Activated CD4-positive, CD25-positive, alpha-beta regulatory T cell treated with anti-CD3 and anti-CD28 coated beads, Interleukin-2, amount 50 U/mL, for 16 hours (primary cell): ENCODE measurements around the gene NACAD.

ENCODE experiments used
- DNase-seq: peaks from one replicate; pipeline ENCODE4 v3.0.0-alpha.2; 2020; ENCODE audit warnings: low read depth, low spot score

The NACAD gene

DNA sequence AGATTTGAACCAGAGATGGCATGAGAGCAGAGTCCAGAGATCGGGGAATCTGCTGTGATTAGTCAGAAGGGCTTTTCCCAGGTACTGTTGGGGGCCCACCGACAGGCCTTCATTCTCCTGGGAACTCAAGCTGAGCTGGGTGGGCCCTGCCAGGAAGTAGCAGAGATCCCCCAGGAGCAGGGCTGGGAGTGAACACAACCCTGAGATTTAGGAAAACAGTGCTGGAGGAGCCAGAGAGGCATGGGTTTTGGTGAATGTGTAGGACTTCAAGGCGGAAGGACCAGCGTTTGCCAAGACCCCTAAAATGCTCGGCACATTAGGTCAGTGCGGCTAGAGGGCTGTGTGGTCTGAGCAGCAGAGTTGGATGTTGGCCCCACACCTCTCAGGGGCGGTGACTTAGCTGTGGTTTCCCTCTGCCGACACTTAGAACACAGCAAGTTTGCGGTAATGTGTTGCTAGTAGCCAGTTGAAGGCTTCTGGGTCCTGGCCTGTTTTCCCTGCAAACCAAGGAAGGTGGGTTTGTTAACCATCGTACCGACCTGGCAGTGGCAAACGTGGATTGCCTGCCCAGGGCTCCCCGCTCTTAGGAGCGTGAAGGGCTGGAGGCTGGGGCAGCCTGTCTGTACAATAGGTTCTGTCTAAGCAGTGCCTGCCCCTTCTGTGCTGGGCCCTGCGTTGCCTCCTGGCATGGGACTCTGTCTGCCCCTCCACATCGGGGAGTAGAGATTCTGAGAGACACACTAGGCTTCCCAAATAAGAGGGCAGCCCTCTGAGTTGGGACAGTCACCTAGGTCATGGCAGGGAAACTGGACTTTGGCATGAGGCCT, 14.0 kb downstream of the NACAD start:
- no peak for DNase-seq

DNA sequence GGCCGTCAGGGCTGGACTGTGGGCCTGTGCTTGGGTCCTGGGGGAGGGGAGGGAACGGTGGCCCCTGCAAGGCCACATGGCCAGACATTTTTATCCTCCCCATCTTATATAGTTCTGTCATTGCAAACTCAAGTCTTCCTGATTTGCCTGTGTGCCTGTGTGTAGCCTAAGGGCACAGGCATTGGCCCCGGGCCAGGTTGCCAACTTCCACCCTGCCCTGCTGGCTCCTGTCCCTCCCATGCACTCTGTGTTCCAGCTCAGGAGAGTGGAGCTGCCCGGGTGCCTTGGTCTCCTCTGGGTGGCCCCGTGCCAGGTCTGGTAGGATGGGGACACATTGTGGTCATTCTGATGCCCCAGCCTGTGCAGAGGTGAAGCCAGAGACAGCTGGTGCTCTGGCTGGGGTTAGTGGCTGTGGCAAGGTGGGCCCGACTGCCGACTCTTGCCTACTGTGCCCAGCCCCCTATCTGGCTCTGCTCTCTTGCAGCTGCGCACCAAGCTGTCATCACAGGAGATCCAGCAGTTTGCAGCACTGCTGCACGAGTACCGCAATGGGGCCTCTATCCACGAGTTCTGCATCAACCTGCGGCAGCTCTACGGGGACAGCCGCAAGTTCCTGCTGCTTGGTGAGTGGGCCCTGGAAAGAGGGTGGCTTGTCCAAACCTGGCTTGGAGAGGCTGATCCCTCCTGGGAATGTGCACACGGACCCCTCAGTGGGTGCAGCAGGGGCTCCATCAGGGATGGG, 14.8 kb downstream of the NACAD start:
- no peak for DNase-seq

DNA sequence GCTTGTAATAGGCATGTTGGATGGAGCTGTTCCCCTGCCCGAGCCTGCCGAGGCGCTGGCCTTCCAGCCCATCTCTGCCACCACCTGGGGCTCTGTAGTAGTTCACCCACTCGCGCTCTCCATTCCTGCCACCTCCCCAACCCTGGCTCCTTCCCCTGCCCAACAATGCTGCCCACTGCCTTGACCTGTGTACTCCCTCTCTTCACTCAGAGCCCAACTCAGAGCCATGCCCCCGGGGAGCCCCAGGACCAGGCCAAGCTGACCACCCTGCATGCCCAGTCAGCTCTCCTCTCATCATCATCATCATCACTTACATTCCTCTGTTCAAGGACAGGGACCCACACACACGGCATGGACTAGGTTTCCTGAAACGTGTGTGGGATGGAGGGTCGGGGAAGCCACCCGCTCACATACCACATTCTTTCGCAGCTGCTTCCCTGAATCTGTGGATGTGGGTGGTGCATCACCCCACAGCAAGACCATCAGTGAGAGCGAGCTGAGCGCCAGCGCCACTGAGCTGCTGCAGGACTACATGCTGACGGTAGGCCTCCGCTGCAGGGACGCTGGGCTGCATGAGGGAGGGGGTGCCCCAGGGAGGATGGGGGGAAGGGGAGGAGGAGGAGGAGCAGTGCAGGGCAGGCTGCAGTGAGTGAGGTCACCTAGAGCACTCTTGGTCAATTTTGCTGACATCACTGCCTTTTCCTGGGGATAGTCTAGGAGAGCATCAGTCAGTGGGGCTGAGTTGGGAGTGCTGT, 15.6 kb downstream of the NACAD start:
- no peak for DNase-seq

DNA sequence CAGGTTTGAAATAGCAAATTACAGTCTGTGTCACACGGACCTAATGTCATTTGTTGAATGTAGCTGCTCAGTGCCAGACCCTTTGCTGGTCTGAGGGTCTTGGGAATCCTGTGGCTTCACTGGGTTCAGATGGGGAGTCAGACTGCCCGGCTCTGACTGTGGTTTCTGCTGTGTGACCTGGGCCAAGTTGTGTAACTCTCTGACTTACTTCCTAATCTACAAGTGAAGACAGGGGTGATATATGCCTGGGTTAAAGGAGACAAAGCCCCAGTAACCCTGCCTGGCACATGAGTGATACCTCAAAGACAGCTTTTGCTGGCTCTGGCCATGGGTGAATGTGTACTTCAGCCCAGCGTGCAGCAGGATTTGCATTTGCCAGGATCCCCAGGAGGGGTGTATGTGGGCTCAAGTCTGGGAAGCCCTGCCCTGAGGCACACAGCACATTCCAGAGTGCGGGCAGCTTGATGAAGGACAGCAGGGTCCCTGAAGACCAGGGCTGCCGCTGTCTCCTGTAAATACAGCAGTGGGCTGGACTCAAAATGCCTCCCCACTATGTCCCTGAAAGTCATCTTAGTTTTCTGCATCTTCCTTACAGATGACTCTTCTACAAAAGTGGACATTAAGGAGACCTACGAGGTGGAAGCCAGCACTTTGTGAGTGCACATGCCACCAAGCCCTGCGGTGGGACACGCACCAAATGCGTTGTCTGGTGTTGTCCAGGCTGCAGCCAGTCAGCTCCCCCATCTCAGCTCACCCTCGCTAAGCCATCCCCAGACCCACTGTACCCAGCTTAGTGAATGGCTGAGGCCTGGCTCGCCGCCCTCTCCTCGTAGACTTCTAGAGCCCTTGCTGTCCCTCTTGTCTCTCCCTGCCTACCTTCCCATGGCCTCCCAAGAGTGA, 16.4 kb downstream of the NACAD start:
- DNase-seq: no peak

DNA sequence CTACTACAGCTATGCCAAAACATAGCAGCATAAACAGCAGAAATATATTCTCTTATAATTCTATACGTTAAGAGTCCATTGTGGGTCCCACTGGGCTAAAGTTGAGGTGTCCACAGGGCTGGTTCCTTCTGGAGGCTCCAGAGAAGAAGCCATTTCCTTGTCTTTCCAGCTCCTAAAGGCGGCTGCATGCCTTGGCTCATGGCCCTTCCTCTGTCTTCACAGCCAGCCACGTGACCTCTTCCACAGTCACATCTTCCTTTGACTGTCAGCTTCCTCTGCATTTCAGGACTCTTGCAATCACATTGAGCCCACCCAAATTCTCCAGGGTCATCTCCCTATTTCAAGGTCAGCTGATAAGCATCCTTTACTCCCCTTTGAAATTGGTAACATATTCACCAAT, 17.2 kb downstream of the NACAD start:
- no peak for DNase-seq

DNA sequence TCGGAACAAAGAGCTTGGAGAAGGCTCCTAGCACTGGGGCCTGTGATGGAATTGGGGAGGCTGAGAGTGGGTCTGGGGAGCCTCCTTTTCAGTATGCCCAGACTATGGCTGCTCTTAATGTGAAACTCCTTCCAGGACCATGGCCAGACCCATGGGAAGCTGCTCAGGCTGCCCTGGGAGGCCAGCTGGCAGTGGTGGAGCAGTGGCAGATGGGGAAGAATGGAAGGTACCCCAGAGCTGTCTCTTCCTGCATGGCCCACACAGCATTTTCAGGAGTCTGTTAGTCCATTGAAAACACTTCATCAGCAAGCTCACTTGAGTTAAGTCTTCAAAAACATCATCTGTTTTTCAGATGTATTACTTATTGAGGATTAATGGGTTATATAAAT, 18.5 kb downstream of the NACAD start:
- no peak for DNase-seq

DNA sequence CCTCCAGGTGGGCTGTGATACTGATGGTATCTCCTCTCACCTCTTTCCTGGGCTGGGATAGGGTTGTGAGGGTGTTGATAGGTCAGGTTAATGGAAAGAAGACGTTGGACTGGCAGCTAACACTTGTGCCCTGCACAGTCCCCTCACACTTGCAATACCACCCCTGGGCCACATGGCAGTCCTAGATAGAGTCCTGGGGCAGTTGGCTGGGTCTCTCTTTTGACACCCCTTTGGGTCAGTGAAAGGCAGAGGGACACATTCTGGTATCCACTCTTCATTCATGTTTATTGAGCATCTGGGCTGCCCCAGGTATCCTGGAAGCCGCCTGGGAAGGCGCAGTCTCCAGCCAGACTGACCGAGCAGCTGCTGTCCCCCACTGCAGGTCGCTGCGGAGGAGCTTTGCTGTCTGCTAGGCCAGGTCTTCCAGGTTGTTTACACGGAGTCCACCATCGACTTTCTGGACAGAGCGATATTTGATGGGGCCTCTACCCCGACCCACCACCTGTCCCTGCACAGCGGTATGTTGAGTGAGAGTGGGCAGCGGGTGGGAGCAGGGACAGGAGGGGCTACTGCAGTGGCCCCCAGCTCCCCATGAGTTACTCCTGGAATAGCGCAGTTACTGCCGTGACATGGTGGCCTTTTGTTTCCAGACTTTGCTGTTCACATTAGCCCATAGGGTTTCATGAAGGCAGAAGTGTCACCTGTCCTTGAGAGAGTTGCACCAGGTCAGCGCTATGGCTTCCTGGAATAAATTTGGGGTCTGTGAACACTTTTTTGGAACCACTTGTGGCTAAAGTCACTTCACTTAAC, 19.1 kb downstream of the NACAD start:
- DNase-seq: no peak

DNA sequence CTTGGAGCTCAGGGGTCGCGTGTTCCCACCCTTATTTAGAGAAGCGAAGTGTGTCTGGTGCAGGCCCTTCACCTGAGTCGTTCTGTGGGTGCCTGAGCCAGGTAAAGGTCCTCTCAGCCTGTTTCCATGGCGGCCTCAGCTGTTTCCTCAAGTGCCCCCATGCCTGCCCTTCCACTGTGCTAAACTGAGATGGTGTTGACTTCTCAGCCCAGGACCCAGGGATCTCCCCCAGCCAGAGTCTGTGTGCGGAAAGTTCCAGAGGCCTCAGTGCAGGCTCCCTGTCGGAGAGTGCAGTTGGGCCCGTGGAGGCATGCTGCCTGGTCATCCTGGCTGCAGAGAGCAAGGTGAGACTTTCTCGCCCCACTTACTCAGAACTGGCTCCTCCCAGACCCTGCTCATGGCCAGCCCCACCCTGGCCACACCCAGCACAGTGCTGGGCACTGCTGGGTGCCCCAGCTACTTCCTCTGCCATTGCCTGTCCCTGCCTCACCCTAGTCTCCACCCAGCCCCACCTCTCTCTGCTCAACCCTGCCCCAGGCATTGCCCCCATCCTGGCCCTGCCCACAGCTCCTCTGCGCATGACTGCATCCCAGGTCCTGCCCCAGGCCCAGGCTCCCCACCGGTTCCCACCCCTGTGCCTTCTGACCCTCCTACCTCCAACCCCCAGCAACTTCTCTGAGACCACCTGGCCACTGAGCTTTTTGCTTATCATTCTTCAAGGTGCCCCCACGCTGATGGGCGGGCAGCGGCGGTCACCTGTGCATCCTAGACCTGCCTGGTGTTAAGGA, 20.3 kb downstream of the NACAD start:
- DNase-seq: no peak

DNA sequence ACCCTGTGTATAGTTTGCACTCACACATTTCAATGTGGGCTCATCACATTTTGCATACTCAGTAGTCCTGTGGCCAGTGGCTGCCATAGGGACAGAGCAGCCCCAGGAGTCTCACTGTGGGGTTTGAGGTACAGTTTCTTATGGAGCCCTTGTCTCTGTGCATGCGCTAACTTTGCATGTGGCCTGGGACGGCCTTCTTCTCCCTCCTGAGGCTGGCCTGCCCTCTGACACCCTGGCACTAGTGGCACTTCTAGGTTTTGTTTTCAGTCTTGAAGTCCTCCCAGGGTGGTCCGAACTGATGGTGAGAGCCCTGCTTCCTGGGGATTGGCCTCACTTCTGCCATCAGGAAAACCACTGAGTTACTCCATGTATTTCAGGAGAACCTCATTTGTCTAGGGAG, 21.2 kb downstream of the NACAD start:
- DNase-seq: no peak

DNA sequence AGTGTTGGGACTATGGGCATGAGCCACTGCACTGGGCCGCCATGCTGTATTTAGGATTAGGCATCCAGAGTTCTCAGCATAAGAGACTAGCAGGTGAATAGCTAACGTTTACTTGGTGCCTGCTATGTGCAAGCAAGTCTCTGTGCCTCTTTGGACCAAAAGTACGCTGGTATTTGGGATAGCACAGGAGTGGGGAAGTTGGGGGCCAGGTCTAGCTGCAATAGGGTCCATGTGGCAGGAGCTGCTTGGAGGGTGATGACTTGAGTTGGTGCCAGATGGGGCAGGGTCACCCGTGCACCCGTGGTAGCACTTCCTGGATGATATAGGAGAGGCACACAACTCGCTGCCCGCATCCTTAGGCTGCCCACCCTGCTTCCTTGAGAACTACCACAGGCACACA, 22.4 kb downstream of the NACAD start:
- no peak for DNase-seq

DNA sequence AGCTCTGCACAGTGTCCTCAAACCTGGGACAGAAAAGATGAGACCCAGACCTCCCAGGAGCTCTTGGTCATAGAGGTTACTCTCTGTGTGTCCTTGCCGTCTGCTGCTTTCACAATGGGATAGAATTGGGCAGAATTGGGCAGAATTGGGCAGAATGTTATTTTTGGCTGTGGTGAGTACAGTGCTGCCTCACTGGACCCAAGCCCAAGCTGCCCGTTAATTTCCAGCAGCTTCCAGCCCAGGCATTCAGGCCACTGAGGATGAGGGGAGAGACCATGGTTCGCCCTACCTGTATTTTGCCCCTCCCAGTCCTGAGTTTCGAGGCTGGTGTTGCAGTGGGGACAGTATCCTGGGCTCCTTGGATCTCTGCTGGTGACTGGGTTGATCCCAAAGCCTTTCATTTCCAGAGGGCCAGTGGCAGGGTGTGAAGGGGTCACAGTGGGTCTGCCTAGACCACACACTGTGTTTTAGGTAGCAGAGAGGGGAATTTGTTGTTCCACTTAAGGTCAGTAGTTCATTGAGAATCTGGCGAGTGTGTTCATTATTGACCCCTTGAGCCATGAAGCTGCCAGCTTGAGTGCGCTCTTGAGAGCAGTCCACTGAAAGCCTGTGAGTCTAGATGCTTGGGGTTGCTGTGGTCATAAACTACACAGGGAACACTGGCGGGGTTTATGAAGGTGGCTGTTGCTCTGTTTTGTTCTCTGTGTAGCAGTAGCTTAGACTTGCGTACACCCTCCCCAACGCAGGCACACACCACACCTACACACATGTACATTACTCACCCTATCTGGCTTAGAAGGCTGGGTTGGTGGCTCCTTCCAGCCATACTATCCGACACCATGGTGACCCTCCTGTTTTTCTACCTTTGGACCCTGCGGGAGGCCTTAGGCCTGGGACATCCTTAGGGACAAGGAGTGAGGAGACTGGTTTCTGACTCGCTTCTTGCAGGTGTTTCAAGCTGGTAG, 23.5 kb downstream of the NACAD start:
- DNase-seq: no peak

DNA sequence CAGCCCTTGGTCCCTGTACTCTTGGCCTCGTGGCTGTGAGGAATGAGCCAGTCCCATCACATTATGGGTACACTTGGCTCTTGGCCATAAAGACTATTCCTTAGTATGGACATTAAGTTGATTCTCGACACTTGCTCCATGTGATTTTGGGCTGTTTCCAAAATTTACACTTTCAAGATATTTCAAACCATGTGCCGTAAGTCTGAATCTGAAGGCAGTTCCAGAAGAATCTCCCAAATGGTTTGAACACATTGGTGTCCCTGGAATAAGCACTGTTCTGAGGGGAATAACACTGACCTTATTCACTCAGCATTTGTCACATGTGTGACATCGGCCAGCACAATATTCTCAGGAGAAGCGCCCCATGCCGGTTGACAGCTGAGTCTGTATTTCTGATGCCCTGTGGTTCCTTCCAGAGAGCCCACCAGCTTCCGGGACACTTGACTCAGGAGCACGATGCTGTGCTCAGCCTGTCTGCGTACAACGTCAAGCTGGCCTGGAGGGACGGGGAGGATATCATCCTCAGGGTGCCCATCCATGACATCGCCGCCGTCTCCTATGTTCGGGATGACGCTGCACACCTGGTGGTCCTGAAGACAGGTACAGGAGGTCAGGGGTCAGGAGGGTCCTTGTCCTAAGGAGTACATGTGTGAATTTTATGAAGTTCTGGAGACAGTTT, 24.6 kb downstream of the NACAD start:
- no peak for DNase-seq

DNA sequence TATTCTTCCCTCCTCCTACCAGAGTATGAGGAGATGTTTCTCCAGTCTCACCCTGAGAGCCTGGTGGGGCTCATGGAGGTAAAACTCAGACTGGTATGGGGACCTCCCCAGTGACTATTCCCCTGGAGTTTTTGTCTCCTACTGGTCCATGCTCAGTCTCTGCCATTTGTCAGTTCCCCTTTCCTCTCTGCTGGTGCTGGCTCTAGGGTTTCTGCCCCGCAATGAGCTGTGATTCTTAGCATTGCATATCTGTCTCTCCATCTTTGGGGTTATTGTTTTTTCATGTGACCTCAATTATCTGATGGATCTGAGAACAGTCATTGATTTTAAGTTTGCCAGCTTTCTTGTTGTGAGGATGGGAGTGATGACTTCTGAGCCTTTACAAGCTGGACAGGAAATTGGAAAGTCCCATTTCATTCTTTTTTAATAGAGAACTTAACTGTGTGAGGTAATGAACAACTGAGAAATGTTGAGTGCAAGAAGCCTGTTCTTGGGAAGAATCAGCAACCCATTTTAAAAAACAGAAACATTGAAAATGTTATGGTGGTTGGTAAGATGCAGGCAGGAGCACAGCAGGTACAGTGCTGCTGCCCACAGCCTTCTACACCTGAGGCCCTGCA, 26.9 kb downstream of the NACAD start:
- DNase-seq: no peak

DNA sequence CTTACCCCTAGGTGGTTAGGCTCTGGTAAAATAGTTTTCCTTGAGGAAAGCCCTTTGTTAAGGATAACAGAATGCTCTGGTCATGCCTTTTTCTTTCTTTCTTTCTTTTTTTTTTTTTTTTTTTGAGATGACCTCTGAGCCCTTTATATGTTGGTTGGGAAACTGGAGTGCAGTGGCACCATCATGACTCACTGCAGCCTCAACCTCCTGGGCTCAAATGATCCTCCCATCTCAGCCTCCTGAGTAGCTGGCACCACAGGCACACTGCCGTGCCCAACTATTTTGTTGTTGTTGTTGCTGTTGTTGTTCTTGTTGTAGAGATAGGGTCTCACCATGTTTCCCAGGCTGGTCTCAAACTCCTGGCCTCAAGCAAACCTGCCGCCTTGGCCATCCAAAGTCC, 27.4 kb downstream of the NACAD start:
- DNase-seq: no peak

DNA sequence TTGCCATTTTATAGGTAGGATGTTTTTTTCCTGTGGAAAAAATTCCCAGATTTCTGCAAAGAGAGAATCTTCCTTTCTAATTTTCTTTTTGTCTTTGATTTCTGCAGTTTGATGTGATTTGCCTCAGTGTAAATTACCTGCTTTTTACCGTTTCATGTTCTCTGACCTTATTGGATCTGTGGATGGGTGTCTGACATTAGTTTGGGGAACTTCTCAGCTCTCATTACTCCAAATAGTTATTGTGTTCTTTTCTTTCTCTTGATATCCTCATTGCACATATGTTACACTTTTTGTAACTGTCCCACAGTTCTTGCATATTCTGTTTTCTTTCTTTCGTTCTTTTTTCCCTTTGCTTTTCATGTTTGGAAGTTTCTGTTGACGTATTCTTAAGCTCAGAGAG, 28.5 kb downstream of the NACAD start:
- DNase-seq: no peak

DNA sequence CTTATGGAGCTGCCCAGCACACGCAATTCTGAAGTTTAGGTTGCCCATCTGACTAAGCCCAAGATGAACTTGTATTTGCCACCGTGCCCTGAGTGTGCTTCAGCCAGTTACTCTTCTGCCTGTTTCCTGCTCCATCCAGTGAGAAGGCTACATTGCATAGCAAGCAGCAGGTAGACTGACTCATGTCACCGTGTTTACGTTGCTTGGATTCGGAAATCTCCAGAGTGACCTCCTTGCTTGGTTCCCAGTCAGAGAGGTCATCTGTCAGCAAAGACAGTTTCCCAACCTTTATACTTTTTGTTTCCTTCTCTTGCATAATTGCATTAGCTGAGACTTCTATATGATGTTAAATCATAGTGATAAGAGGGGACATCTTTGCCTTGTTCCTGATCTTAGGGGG, 30.9 kb downstream of the NACAD start:
- DNase-seq: no peak

DNA sequence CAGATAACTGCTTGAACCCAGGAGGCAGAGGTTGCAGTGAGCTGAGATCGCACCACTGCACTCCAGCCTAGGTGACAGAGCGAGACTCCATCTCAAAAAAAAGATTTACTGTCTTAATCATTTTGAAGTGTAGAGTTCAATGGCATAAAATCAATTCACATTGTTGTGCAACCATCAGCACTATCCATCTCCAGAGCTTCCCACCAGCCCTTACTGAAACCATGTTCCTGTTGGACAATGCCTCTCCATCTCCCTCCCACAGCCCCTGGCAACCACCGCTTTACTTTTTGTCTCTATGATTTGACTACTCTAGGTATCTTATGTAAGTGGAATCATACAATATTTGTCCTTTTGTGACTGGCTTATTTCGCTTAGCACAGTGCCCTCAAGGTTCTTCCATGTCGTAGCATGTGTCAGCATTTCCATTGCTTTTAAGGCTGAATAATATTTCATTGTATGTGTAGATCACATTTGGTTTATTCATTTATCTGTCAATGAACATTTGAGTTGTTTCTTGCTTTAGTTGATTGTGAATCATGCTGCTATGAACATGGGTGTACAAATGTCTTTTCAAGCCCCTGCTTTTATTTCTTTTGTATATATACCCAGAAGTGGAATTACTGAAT, 33.1 kb downstream of the NACAD start:
- DNase-seq: no peak
